GM12891 (cell line): ENCODE data around the gene KIF21B.

Experiments
- POLR2A ChIP-seq: IDR thresholded peaks from 2 replicates; pipeline ENCODE4 v1.6.1; 2011; ENCODE audit warnings: low read depth, low read length, control low read depth
- POLR2AphosphoS5 ChIP-seq: IDR thresholded peaks from 2 replicates; pipeline ENCODE4 v1.6.1; 2011; ENCODE audit warnings: low read depth, low read length, control low read depth

GRCh38 chr1:200989337-200989736 is 34.2 kb downstream of the KIF21B start:
- no peak for TF ChIP-seq POLR2A
- TF ChIP-seq POLR2AphosphoS5 = no peak
